Measurements from ENCODE around the gene LITAF. TPM values are rescaled to one million over a fixed set of nuclear protein-coding genes. Genes with fewer than 3 reads are reported as not detected.

LITAF gene
- total RNA-seq, 4 donors from 2014 or later, result 54.8 to 73.0 (median 65.3) TPM

DNA sequence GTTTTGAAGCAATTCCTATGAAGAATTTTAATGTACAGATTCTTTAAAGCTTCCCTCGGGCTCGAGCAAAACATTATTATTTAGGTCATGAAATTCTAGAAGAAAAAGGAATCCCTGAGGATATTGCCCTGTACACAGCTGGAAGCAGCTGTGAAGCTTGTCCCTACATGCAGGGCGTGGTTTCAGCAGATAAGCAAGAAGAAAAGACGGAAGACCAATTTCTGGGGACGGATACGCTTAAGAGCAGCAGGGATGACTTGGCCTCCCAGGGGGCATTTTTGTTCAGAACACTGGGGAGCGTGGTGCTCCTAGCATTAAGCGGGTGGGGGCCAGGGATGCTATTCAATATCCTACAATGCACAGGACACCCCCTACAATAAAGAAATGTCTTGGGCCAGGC is 34.3 kb downstream of the LITAF start:
- H3K27me3 ChIP-seq, result no peaks in the 10 kb centered on the region
- DNase-seq (ENCODE audit: low spot score in 2 of 2), result no peak
- WGBS, 2 donors, result 74 to 79% methylated on average over 8 of the region's 8 CpGs
- TF ChIP-seq EP300 (IDR thresholded peaks at IDR 0.05), result no peak
- TF ChIP-seq, protein P1, sequence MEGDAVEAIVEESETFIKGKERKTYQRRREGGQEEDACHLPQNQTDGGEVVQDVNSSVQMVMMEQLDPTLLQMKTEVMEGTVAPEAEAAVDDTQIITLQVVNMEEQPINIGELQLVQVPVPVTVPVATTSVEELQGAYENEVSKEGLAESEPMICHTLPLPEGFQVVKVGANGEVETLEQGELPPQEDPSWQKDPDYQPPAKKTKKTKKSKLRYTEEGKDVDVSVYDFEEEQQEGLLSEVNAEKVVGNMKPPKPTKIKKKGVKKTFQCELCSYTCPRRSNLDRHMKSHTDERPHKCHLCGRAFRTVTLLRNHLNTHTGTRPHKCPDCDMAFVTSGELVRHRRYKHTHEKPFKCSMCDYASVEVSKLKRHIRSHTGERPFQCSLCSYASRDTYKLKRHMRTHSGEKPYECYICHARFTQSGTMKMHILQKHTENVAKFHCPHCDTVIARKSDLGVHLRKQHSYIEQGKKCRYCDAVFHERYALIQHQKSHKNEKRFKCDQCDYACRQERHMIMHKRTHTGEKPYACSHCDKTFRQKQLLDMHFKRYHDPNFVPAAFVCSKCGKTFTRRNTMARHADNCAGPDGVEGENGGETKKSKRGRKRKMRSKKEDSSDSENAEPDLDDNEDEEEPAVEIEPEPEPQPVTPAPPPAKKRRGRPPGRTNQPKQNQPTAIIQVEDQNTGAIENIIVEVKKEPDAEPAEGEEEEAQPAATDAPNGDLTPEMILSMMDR (IDR thresholded peaks at IDR 0.05), result no peak
- TF ChIP-seq POLR2A (IDR thresholded peaks at IDR 0.05), result no peak
- peak overlapping the region in 3 of 4 donors; percentile 31 to 84 (median 82) for H3K27ac ChIP-seq
- H3K4me3 ChIP-seq, result no peak overlapping the region
- H3K9me3 ChIP-seq, result peaks cover 0 to 15% (median 0%) of the 10 kb centered on the region in 4 donors
- peaks cover 0 to 75% (median 28%) of the 10 kb centered on the region in 3 donors for H3K36me3 ChIP-seq
- H3K4me1 ChIP-seq, result peaks cover 0 to 34% (median 18%) of the 10 kb centered on the region in 4 donors

DNA sequence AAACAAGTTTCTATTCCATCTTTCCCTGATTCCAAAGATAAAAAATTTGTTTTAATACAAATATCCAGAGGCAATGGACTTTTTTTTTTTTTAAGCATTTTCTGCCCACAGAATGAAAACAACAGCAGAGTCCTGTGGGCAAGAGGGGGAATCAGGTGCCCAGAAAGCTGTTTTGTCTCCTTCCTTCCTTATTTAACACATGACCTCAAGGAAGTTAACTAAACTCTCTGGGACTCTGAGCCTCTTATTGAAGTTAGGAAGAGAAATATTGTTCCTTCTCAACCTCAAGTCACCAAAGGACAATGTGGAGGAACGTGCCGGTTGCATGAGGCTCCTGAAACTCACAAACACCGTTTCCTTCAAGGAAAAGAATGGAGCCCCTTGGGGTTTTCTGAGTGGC is 34.9 kb downstream of the LITAF start:
- WGBS, 2 donors, result 40 to 41% methylated on average over 3 of the region's 3 CpGs
- peak overlapping the region in 3 of 4 donors; percentile 65 to 84 (median 82) for H3K27ac ChIP-seq
- peak; percentile 55 to 56 for TF ChIP-seq EP300 (IDR thresholded peaks at IDR 0.05)
- TF ChIP-seq, protein P1 (IDR thresholded peaks at IDR 0.05), result no peak
- TF ChIP-seq POLR2A (IDR thresholded peaks at IDR 0.05), result no peak

DNA sequence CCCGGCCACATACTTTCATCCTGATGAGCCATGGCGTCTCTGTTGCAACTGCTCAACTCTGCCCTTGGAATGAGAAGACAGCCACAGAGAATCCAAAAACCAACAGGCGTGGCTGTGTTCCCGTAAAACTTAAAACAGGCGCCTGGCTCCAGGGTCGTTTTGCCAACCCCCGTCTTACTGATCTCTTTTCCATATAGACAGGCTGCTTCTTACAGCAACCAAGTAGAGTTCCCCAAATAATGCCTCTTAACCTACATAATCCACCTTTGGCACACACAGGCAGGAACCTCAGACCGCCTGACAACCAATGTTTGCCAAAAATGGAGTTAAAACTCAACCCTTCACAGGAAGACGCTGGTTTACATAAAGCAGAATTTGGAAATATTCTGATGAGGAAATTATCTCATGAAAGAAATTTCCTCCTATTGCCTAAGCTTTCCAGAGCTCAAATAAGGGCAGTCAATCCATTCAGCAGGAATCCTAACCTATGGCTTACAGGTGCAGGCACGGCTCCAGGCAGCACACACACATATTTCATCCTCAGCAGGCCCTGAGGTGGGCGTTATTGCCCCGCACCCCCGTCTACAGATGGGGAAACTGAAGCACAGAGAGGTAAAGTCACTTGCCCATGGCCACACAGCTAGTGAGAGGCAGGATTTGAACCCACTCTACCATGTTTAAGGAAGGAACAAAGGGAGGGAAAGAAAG is 35.8 kb downstream of the LITAF start:
- DNase-seq (ENCODE audit: low spot score in 2 of 2), result no peak
- WGBS, 2 donors, result 74 to 79% methylated on average over 13 of the region's 13 CpGs
- peak overlapping the region in 3 of 4 donors; percentile 65 to 84 (median 82) for H3K27ac ChIP-seq
- H3K4me1 ChIP-seq, result peaks cover 0 to 29% (median 15%) of the 10 kb centered on the region in 4 donors
- no peaks in the 10 kb centered on the region for H3K27me3 ChIP-seq
- TF ChIP-seq, protein P1 (IDR thresholded peaks at IDR 0.05), result no peak
- peak in 1 of 2 donors; percentile 39 for TF ChIP-seq EP300 (IDR thresholded peaks at IDR 0.05)
- no peak overlapping the region for H3K4me3 ChIP-seq
- peaks cover 0 to 68% (median 22%) of the 10 kb centered on the region in 3 donors for H3K36me3 ChIP-seq
- peaks cover 0 to 8% (median 0%) of the 10 kb centered on the region in 4 donors for H3K9me3 ChIP-seq

More for the DNA sequence above, 34.9 kb downstream of the LITAF start:
- Histone ChIP-seq H3K4me1 (peaks cover 0 to 29% (median 15%) of the 10 kb centered on the region in 4 donors), H3K9me3 (peaks cover 0 to 15% (median 0%) of the 10 kb centered on the region in 4 donors), H3K36me3 (peaks cover 0 to 75% (median 28%) of the 10 kb centered on the region in 3 donors), H3K4me3 (no peak overlapping the region), H3K27me3 (no peaks in the 10 kb centered on the region)
- DNase-seq (ENCODE audit: low spot score in 2 of 2), result no peak

DNA sequence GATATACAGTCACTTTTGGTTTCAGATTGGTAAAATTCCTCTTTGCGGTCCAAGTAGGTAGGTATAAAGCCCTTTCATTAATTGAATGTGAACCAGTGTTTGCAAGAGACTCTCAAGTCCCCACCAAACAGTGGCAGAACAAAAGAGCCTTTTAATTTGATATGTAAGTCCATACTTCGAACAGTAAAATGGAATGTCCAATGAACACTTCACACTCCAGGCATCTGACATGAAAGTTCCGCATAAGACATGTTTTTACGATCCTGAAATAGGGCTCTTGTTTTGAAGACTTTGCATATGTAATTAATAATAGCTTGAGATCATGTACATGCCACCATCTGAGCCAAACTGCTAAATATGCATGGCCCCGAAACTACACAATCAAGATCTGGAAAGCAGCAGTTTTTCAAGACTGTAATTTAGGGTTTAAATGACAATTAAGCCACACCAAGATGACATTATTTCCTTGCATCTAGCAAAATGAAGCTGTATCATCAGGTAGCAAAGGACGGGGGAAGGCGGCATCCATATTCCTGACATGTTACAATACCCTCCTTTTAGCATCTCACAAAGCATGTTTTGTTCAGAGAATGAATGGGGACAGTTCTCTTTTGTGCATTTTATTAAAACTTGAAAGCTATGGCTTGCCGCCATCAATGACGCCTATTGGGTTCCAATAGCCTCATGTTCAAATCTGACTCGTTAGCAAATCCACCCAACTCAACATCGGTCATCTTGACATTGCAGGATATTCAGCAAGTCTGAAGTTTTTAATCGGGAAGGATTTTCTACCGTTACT is 39.4 kb downstream of the LITAF start:
- 51 to 67% methylated on average over 13 of the region's 13 CpGs for WGBS, 2 donors
- peak overlapping the region; percentile 62 to 92 (median 74) for H3K27ac ChIP-seq
- peaks cover 0 to 40% (median 8%) of the 10 kb centered on the region in 3 donors for H3K36me3 ChIP-seq
- no peak for DNase-seq (ENCODE audit: low spot score in 2 of 2)
- TF ChIP-seq, protein P1 (IDR thresholded peaks at IDR 0.05), result no peak
- peak; percentile 10 to 68 for TF ChIP-seq EP300 (IDR thresholded peaks at IDR 0.05)
- no peak for TF ChIP-seq POLR2A (IDR thresholded peaks at IDR 0.05)
- H3K9me3 ChIP-seq, result peaks cover 0 to 5% (median 0%) of the 10 kb centered on the region in 4 donors
- H3K4me1 ChIP-seq, result peaks cover 0 to 34% (median 10%) of the 10 kb centered on the region in 4 donors
- H3K4me3 ChIP-seq, result peak overlapping the region in 1 of 4 donors; percentile 4
- no peaks in the 10 kb centered on the region for H3K27me3 ChIP-seq
